H1 (cell line): Measurements from ENCODE around the gene RNFT2. TPM values are rescaled to one million over a fixed set of nuclear protein-coding genes. Genes with fewer than 3 reads are reported as not detected.

ENCODE experiments used
- CTCF ChIA-PET: fragments of 300-600 bp; sonication (Branson Sonifier 250); formaldehyde crosslinking; loops from one replicate; lab custom pipeline; 2021; ENCODE audit not compliant: partially characterized antibody; lab: Charles Lee
- POLR2A ChIA-PET: fragments of 300-600 bp; sonication (Branson Sonifier 250); formaldehyde crosslinking; loops from one replicate; lab custom pipeline; 2021; ENCODE audit warnings: inconsistent platforms; ENCODE audit not compliant: partially characterized antibody; lab: Charles Lee
- DNase-seq, 2 experiments: peaks; one replicate each; pipeline versions ENCODE4 v3.0.0 to v3.0.0-alpha.2; 2010 to 2022; ENCODE audit warnings: low spot score in 2 of 2, low read depth in 1 of 2, mixed read lengths in 1 of 2
- FAIRE-seq: peaks from 2 replicates; lab custom pipeline; 2011; peaks lifted over from hg19 to GRCh38; lab: Jason Lieb, UNC
- H2AFZ ChIP-seq: 2 replicates; pipeline ENCODE4 v1.8.1; 2012; ENCODE audit warnings: low read length, inconsistent platforms
- H2AK5ac ChIP-seq: 2 replicates; pipeline ENCODE4 v1.6.1; 2013; ENCODE audit warnings: low read depth, low read length
- H2BK120ac ChIP-seq: replicated peaks from 2 replicates; pipeline ENCODE3; 2013; ENCODE audit warnings: low read depth, low read length, inconsistent platforms
- H2BK12ac ChIP-seq: 2 replicates; pipeline ENCODE4 v1.6.1; 2013; ENCODE audit warnings: low read depth, low read length
- H2BK15ac ChIP-seq: 2 replicates; pipeline ENCODE4 v1.6.1; 2013; ENCODE audit warnings: low read length
- H2BK20ac ChIP-seq: 2 replicates; pipeline ENCODE4 v1.6.1; 2013; ENCODE audit warnings: low read length
- H2BK5ac ChIP-seq: 2 replicates; pipeline ENCODE4 v1.6.1; 2013; ENCODE audit warnings: low read depth, low read length
- H3K14ac ChIP-seq: 2 replicates; pipeline ENCODE4 v1.6.1; 2013; ENCODE audit warnings: inconsistent platforms; ENCODE audit not compliant: insufficient read length
- H3K18ac ChIP-seq: 2 replicates; pipeline ENCODE4 v1.6.1; 2013; ENCODE audit warnings: low read length; ENCODE audit errors: extremely low read depth
- H3K23ac ChIP-seq: 2 replicates; pipeline ENCODE4 v1.6.1; 2013; ENCODE audit warnings: inconsistent platforms; ENCODE audit not compliant: insufficient read length
- H3K23me2 ChIP-seq: 2 replicates; pipeline ENCODE4 v1.6.1; 2013; ENCODE audit warnings: low read depth, low read length
- H3K27ac ChIP-seq: 2 replicates; pipeline ENCODE4 v1.6.1; 2011; ENCODE audit warnings: low read depth, low read length, inconsistent platforms
- H3K27me3 ChIP-seq, 4 experiments: replicated peaks in 1 of 4; 1 replicate in 1 of 4; 2 replicates in 3 of 4; pipeline versions ENCODE4 v1.6.1 to v1.8.1; 2011 to 2013; ENCODE audit warnings: low read length in 3 of 4, mild to moderate bottlenecking in 3 of 4, inconsistent platforms in 2 of 4, mixed read lengths in 2 of 4, moderate library complexity in 1 of 4; ENCODE audit not compliant: control insufficient read depth in 3 of 4, insufficient read depth in 3 of 4; ENCODE audit errors: extremely low read depth in 1 of 4
- H3K36me3 ChIP-seq, 4 experiments: 2 replicates each; pipeline versions ENCODE4 v1.6.1 to v1.8.1; 2011 to 2013; ENCODE audit warnings: mild to moderate bottlenecking in 4 of 4, low read length in 3 of 4, moderate library complexity in 2 of 4, control low read depth in 1 of 4, inconsistent platforms in 1 of 4; ENCODE audit not compliant: insufficient read depth in 4 of 4, control insufficient read depth in 2 of 4
- H3K4ac ChIP-seq: replicated peaks from 2 replicates; pipeline ENCODE3; 2013; ENCODE audit warnings: low read length, low read depth, mixed read lengths, inconsistent platforms; ENCODE audit not compliant: insufficient read length
- H3K4me1 ChIP-seq, 4 experiments: replicated peaks in 1 of 4; 1 replicate in 1 of 4; 2 replicates in 3 of 4; pipeline versions ENCODE4 v1.6.1 to v1.8.1; 2011 to 2013; ENCODE audit warnings: low read length in 3 of 4, inconsistent platforms in 2 of 4, mixed read lengths in 1 of 4; ENCODE audit not compliant: insufficient read depth in 4 of 4, control insufficient read depth in 3 of 4
- H3K4me2 ChIP-seq, 2 experiments: 2 replicates each; pipeline versions ENCODE4 v1.6.1 to v1.8.1; 2011 to 2013; ENCODE audit warnings: low read depth in 2 of 2, low read length in 2 of 2, control low read depth in 1 of 2, inconsistent platforms in 1 of 2, mild to moderate bottlenecking in 1 of 2; ENCODE audit not compliant: insufficient read depth in 1 of 2
- H3K4me3 ChIP-seq, 4 experiments: fragments of 200-600, 300-600 bp in 1 of 4; sonication (generic), shearing (Covaris generic), sonication (Bioruptor Twin) in 1 of 4; 2 replicates each; pipeline versions ENCODE4 v1.5.1 to v1.8.1; 2011 to 2016; ENCODE audit warnings: low read length in 4 of 4, low read depth in 3 of 4, control low read depth in 2 of 4, inconsistent platforms in 2 of 4, mild to moderate bottlenecking in 2 of 4, mixed read lengths in 1 of 4, moderate library complexity in 1 of 4; ENCODE audit not compliant: insufficient read depth in 2 of 4; ENCODE audit errors: extremely low read depth in 1 of 4
- H3K56ac ChIP-seq: replicated peaks from 2 replicates; pipeline ENCODE3; 2013; ENCODE audit warnings: low read depth, mild to moderate bottlenecking, mixed read lengths, low read length, inconsistent platforms; ENCODE audit not compliant: insufficient read length
- H3K79me1 ChIP-seq: 2 replicates; pipeline ENCODE4 v1.6.1; 2013; ENCODE audit warnings: low read depth, low read length, control low read depth
- H3K79me2 ChIP-seq, 2 experiments: 2 replicates each; pipeline versions ENCODE4 v1.6.1 to v1.8.1; 2012 to 2013; ENCODE audit warnings: low read length in 2 of 2, mild to moderate bottlenecking in 2 of 2, inconsistent platforms in 1 of 2; ENCODE audit not compliant: insufficient read depth in 2 of 2, control insufficient read depth in 1 of 2
- H3K9ac ChIP-seq, 4 experiments: replicated peaks in 1 of 4; 1 replicate in 1 of 4; 2 replicates in 3 of 4; pipeline versions ENCODE4 v1.6.1 to v1.8.1; 2011 to 2013; ENCODE audit warnings: low read depth in 3 of 4, low read length in 3 of 4, control low read depth in 2 of 4, mild to moderate bottlenecking in 2 of 4, moderate library complexity in 2 of 4, inconsistent platforms in 1 of 4; ENCODE audit errors: extremely low read depth in 1 of 4
- H3K9me3 ChIP-seq, 2 experiments: 2 replicates each; pipeline versions ENCODE4 v1.6.1 to v1.8.1; 2012 to 2013; ENCODE audit warnings: mild to moderate bottlenecking in 2 of 2, moderate library complexity in 2 of 2, control low read depth in 1 of 2, inconsistent platforms in 1 of 2, low read depth in 1 of 2, low read length in 1 of 2, mixed read lengths in 1 of 2; ENCODE audit not compliant: insufficient read depth in 2 of 2
- H4K20me1 ChIP-seq, 2 experiments: replicated peaks in 1 of 2; 2 replicates each; pipeline versions ENCODE3 to v1.8.1; 2011 to 2013; ENCODE audit warnings: inconsistent platforms in 2 of 2, low read length in 2 of 2, mild to moderate bottlenecking in 1 of 2; ENCODE audit not compliant: insufficient read depth in 2 of 2, control insufficient read depth in 1 of 2
- H4K5ac ChIP-seq: 2 replicates; pipeline ENCODE4 v1.6.1; 2013; ENCODE audit warnings: low read length, low read depth, mixed read lengths, inconsistent platforms; ENCODE audit not compliant: insufficient read length
- H4K8ac ChIP-seq: 2 replicates; pipeline ENCODE4 v1.8.0; 2013; ENCODE audit warnings: mild to moderate bottlenecking, moderate library complexity, low read length, inconsistent platforms; ENCODE audit not compliant: insufficient read depth; ENCODE audit errors: extremely low read depth
- H4K91ac ChIP-seq: replicated peaks from 2 replicates; pipeline ENCODE3; 2013; ENCODE audit warnings: low read length, mixed read lengths, inconsistent platforms; ENCODE audit not compliant: insufficient read length
- WGBS, 2 experiments: shearing (Covaris generic) in 1 of 2; methylation state at CpG; one replicate each; pipeline versions ENCODE4 v1.1.6 to v1.1.7; 2013 to 2015; ENCODE audit warnings: low lambda C conversion rate in 2 of 2, mixed read lengths in 2 of 2, inconsistent platforms in 1 of 2, low coverage in 1 of 2, missing lambda C conversion rate in 1 of 2; ENCODE audit not compliant: insufficient replicate concordance in 2 of 2, insufficient coverage in 1 of 2, insufficient read length in 1 of 2; ENCODE audit errors: extremely low coverage in 1 of 2, missing lambda C conversion rate in 1 of 2; 5-methylcytosine and 5-hydroxymethylcytosine counted together
- polyA plus RNA-seq, 7 experiments: library from polyadenylated mRNA; depleted of rRNA in 3 of 7; stranded (reverse) in 5 of 7; unstranded in 2 of 7; fragments of >200 nt in 5 of 7; fragments of 200-250 nt in 2 of 7; gene quantifications; 1 replicate in 5 of 7; 2 replicates in 1 of 7; 4 replicates in 1 of 7; pipeline versions ENCODE4 v1.2.1 to v1.2.3, GENCODE V29; 2011 to 2013; ENCODE audit warnings: missing spikeins in 2 of 7, mixed read lengths in 2 of 7
- total RNA-seq: library from RNA; stranded (reverse); fragmentation: NEBNext Ultra II Directional; extraction: Animal tissue kit (Norgen Biotek cat#: 25700); gene quantifications from 2 replicates; pipeline ENCODE4 v1.2.1, GENCODE V29; 2021

RNFT2 gene
- total and polyA plus RNA-seq, 2 of the 8 experiments (the other 6 are each of a cell fraction or from before 2014, with no cell fraction given) = 14.2 to 33.1 TPM

- CTCF ChIA-PET = interaction anchor here (1.2 kb wide), 2 partner anchors 10 to 150 kb away, joined by 4 read pairs; no protein-coding TSS in a partner anchor
- peaks cover 0 to 7% (median 3%) of the 10 kb centered on the region in 4 experiments; a peak in 2 of 7 replicates for H3K4me1 ChIP-seq
- POLR2A ChIA-PET = no interaction called here
Measured at GRCh38 chr12:116713527-116713926, 24.6 kb upstream of the RNFT2 start.

More at GRCh38 chr12:116713527-116713926, 24.6 kb upstream of the RNFT2 start:
- no peak overlapping the region for H3K23ac ChIP-seq
- no peak overlapping the region for H4K8ac ChIP-seq
- FAIRE-seq (no peak), DNase-seq (no peak)
- no peak overlapping the region for H2AFZ ChIP-seq
- no peaks in the 10 kb centered on the region for H3K79me2 ChIP-seq
- no peaks in the 10 kb centered on the region for H3K23me2 ChIP-seq
- 92% methylated on average over 2 of the region's 2 CpGs; no CpG with 5 or more reads in 1 of the 2 experiments for WGBS, 2 experiments
- H3K27me3 ChIP-seq = no peaks in the 10 kb centered on the region; a peak in 1 of 7 replicates
- peaks cover 2 to 3% of the 10 kb centered on the region in 2 experiments for H4K20me1 ChIP-seq
- H2AK5ac ChIP-seq = no peak overlapping the region
- H3K4me2 ChIP-seq = no peak overlapping the region
- no peaks in the 10 kb centered on the region for H3K79me1 ChIP-seq
- H2BK12ac ChIP-seq = no peak overlapping the region
- H3K4ac ChIP-seq = no peak overlapping the region
- H2BK15ac ChIP-seq = no peak overlapping the region
- no peak overlapping the region for H3K4me3 ChIP-seq
- no peak overlapping the region for H3K27ac ChIP-seq
- no peak overlapping the region for H4K91ac ChIP-seq
- peaks cover 6 to 22% (median 8%) of the 10 kb centered on the region in 4 experiments; a peak in 6 of 8 replicates for H3K36me3 ChIP-seq
- no peak overlapping the region for H3K14ac ChIP-seq
- H2BK120ac ChIP-seq = no peak overlapping the region
- H2BK5ac ChIP-seq = no peak overlapping the region
- no peak overlapping the region for H3K9ac ChIP-seq
- H4K5ac ChIP-seq = no peak overlapping the region
- no peak overlapping the region for H2BK20ac ChIP-seq
- H3K18ac ChIP-seq = no peak overlapping the region
- H3K9me3 ChIP-seq = no peaks in the 10 kb centered on the region
- H3K56ac ChIP-seq = no peak overlapping the region
